HG03097 (cell line): ENCODE measurements around the gene AGAP5.
"Not testable (repeated sequence)": the region's sequence is repeated elsewhere in the genome, so short reads cannot be mapped to it uniquely, and the experiment has no call there.

Experiments
- ATAC-seq: cut with Tn5 transposase; IDR thresholded peaks from one replicate; pipeline ENCODE4 v1.9.1; 2021; ENCODE audit not compliant: unreplicated experiment, low FRiP score

The AGAP5 gene

DNA sequence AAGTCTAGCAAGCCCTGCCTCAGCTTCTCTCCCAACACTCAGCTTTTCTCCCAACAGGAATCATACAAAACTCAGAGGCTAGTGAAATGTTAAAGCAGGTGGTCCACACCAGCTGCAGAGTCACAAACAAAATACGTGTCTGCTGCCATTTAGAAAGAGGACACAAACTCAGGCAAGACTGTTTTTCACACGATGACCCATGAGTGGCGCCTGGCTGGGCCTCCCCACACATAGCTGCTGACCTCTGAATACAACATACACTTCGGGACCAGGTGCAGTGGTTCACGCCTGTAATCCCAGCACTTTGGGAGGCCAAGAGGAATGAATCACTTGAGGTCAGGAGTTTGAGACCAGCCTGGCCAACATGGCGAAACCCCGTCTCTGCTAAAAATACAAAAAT lies 35.2 kb downstream of the AGAP5 start:
- ATAC-seq, result not testable (repeated sequence)

DNA sequence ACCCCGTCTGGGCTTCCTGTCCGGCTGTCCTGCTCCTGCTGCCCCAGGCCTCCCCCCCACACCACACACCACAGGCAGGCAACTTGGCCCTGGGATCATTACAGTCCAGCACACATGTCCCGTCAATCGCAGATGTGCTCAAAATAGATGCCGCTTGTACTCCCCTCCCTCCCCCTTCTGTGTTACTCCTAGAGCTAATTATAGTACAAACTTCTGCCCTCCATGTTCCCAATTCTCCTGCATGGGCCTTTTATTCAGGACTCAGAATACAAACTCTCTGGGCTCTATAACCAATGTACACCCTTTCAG lies 42.0 kb downstream of the AGAP5 start, which contains the start of gene SYNPO2L:
Gene SYNPO2L, minus strand, starts transcription at position 40 of the 309 bp plus-strand sequence. CDS start 107 bp downstream, outside the sequence.
- no peak for ATAC-seq

DNA sequence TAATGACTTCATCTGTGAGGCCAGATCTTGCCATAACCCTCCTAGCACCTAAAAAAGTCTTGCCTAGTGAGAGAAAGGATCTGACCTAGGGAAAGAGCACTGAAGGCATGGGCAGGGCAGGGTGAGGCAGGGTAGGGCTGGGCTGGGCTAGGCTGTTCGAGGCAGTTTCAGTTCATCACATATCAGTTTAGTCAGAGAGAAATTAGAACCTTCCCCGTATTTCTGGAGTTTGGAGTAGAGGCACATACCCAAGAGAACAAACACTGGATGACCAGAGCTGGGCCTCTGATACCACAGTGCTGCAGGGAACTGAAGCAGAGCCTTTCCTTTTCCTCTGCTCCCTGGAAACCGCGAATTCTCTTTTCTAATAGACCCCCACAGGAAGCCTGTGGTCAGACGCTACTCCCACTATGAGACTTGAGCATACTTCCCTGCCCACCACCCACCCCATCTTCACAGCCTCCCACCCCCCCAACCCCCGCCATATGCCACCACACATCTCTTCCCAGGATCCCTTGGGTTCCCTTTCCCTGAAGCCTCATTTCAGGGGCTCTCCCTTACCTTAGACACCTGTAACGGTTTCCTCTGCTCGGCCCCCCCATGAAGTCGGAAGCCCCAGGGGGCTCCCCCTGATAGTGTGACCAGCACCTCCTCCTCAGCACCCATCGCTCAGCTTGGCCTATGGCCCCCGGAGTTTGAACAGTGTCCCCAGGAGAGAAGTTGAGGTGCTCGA lies 42.5 kb downstream of the AGAP5 start:
- no peak for ATAC-seq

DNA sequence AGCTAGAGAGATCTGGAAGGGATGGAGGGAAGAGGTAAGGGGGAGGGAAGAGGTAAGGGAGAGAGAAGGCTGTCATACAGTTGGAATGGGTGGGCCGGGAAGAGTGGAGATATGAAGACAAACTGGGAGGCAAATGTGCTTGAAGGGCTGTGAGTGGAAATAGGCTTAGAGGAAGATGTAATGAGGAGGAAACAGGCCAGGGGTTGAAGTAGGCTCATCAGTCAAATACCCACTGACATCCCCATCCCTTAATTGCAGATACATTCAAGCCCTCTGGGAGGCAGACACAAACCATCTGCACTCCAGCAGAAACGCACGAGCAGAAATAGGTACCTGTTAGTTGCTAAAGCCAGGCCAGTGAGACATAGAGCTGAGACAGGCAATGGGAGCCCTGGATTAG lies 44.2 kb downstream of the AGAP5 start:
- ATAC-seq, result no peak

DNA sequence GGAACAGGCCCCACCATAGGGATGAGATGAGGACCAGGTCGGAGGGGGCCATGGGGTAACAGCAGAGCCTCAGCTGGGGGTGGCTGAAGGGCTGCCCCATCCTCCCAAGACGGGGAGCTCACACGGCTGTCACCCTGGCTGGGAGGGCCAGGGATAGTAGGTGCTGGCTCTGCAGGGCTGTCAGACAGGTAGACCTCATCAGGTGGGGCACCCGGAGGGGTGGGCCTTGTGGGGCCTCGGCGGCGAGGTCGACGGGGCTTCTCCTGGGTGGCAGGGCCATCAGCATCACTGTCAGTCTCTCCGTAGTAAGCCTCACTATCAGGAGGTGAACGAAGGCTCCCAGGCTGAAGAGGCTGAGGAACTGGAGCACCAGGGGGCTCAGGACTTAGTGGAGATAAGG lies 44.7 kb downstream of the AGAP5 start:
- no peak for ATAC-seq

DNA sequence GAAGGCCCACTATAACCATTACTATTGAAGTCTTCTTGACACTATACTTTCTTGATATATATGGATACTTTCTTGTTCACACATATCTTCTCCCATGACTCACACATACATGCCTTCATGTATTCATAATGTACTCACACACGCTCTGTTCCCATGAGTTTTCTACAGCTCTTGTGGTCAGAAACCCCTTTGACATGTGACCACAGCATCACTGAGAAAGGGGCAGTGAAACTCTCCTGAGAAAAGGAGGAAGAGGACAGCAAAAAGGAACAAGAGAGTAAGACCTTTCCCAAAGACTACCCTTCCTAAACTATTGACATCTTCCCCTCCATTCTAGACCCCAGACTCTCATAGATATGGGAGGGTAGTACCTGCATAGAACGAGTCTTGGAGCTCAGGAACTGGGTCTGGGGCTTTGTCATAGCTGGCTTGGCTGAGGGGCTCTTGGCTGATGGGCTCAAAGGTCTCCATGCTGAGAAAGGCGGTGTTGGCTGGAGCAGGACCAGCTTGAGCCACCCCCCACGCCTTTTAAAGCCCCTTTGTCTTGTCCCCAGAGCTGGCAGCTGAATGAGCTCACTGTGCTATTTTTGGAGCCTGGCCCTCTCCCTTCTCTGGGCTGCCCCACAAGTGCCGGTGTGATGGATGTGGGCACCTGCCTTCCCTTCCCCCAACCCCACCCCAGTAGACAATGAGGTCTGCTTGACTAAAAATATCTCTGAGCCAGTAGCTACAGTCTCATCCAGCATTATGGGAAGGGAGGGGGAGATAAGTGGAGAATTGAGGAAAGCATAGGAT lies 47.2 kb downstream of the AGAP5 start:
- ATAC-seq, result no peak

DNA sequence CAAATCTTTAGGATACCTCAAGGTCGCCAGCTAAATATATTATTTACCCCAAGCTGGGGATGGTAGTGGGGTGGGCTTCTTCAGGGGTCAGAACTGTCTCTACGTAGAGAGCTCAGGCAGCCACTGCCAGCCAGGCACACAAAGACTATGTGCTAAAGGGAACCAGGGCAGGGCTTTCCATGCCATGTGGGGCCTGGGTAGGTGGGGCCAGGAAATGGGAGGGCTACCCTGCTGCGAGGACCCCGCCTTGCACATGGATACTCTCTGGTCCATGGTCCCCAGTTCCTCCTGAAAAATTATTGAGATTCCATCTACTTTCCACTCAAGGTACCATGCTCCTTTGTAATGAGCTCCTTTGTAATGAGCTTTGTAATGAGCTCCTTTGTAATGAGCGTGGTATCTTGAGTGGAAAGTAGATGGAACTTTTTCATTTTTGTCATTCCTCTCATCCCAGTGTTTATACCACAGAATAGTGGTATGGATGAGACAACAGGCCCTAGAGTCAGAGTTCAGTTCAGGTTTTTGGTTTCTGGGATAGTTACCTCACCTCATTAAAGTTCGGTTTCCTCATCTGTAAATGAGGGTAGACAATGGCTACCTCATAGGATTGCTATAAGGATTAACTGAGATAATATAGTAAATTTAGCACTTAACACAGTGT lies 47.9 kb downstream of the AGAP5 start:
- no peak for ATAC-seq

DNA sequence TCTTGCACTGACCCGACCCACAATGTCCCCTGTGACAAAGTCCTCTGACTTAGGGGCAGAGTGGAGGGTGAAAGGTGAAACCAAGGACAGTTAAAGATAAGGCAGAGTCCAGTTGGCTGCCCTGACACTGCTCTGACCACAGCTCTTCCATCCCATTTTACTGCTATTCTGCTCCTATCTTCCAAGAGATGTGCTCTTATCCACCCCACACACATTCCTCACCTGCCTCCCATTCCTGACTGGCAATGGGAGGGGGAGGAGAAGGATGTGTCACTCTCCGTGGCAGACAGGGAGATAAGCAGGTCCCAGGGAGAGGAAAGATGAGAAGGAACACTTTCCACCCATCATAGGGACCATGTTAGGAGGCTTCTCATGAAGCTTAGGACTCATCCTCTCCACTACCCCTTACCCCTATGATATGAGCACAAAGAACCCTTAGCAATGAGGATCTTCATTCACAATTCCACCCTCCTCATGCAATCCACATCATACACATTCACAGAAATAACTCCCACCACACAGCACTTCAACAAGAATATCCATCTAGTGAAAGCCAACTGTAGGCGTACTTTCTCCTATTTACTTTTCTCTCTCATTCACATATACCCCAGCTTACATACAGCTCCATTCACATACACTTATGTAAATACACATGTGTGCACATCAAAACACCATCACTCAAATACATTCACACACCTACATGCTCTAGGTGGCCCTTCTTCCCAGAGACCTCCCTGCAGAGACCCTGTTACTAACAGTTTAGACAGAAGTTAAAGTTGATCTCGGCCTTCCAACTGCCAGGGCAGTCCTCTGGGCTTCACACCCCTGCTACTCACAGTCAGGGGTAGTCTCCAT lies 48.7 kb downstream of the AGAP5 start:
- no peak for ATAC-seq

DNA sequence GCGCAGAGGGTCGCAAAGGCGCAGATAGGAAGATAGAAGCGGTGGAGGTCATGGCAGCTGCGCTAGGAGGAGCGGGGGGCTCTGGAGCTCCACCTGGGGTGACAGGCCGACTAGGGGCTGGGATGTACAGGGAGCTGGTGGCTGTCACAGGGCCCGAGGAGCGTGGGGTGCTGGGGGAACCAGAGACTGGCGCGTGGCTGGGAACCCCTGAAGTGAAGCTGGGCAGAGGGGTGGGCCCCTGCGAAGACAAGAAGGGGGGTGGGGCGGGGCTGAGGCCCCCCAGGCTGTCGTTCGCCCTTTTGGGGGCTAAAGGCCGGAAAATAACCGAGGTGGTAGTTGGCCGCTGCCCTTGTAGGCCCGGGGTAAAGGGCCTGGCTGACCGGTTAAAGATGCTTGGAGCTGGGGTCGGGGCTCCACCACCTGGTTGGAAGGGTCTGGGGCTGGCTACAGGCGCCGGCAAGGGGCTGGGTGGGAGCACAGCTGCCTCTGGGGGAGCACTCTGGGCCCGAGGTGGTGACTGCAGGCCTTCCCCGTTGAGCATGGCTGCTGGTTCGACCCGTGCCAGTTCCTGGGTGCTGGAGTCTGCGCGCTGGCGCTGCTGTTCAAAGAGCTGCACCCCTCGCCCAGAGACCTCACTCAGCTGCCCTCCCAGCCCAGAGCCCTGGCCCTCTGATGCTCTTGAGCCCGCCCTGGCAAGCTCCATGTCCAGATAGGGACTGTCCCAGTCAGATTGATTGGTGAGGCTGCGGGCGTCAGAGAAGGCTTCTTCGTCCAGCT lies 49.8 kb downstream of the AGAP5 start:
- no peak for ATAC-seq

DNA sequence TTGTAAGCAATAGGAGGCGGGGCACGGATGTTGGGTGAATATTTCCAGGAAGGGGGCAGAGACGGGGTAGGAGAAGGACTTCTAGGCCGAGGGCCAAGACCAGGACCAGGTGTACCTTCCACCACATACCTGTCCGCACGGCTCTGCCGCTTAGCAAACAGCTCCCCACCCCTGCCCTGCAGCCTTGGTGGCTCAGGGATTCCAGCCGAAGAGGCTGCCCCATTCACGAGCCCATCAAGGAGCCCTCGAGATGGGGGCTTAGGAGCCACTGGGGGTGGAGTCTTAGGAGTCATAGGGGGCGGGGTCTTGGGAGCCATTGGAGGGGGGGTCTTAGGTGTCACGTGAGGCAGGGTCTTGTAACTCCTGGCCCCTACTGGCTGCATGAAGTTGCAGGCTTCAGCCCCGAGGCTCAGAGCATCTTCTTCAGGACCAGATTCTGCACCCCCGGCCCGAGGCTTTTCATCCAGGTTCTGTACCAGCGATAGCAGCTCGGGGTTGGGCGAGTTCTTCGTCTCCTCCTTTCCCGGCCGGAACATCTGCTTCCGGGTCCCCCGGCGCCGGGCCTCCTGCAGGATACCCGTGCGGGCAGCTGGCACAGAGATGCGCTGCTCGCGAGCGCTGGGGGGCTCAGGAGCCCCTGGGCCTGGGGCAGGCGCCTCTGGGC lies 50.6 kb downstream of the AGAP5 start:
- no peak for ATAC-seq

DNA sequence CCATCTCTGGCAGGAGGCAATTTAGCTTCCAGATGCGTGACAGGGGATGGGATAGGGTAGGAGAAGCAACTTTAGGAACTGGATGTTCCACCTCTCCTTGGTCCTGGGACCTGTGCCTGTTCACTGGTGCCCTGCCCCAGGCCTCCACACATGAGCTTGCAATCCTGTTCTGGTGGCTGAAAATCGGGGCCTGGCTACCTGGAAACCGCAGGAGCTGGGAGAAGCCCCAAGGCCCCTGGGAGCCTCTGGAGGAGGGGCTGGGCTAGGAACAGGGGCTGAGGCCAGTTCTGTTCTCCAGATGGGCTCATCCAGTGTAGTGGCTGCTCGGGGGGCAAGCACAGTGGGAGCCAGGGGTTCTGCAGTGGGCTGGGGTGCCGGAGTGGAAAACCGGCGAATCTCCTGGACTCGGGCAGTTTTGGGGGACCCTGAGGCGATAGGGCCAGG lies 51.3 kb downstream of the AGAP5 start:
- ATAC-seq, result no peak

DNA sequence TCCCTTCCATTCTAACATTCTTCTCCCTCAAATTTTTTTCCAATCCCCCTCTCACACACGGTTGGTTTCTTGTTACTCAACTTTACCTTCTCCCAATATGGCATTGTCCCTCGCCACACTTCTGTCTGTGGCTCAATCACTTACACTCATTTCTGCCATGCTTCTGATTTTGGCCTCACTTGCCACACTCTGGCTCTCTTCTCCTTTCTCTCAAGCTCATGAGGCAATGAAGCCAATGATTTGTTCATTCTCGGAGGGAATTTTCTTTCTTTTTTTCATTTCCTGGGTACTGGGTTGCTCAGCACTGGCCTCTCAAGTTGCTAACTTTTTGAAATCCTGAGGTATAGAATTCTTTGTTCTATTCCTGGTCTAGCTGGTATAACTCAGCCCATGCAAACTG lies 52.7 kb downstream of the AGAP5 start:
- ATAC-seq, result no peak

DNA sequence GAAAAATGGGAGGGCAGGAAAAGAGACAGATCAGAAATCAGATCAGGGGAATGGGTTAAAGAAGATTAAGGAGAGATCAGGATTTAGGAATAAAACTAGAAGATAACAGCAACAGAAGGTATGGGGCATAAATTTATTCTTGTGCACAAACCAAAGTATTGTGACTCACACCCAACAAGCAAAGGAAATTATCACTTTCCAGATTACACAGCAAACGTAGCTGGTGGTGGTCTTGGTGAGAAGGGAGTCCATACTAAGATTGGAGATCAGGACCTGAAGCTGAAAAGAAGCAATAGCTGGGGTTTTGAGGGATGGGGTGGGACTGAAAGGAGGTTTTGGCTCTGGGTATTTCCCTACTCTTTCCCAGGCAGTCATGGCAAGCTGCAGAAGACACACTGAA lies 53.1 kb downstream of the AGAP5 start:
- ATAC-seq, result no peak

DNA sequence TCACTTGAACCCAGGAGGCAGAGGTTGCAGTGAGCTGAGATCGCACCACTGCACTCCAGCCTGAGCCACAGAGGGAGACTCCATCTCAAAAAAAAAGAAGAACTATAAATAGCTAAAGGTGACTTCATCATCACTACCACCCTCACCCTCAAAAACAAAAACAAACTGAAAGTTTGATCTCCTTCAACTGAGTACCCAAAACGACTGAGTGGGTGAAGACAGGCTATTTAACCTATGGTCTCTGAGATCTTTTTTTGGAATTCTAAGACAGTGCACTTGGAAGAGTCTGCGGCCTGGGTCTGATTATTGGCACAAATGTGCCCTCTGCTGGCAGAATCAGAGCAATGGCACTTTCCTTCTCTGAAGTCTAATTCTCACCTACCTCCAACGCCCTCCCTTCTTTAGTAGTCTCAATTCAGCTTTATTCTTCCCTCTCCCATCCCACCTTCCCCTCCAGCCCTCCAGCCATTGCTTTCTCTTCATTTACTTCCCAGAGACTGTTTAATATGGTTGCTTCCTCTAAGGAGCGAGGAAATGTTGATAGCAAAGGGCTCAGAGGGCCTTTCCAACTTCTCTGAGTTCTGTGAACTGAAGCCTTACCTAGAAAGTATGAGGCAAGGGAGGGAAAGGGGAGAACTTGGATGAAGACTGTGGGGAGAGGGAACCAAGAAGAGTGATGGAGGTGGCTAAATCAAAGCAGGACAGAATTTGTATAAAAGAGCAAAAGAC lies 53.7 kb downstream of the AGAP5 start:
- ATAC-seq, result no peak

DNA sequence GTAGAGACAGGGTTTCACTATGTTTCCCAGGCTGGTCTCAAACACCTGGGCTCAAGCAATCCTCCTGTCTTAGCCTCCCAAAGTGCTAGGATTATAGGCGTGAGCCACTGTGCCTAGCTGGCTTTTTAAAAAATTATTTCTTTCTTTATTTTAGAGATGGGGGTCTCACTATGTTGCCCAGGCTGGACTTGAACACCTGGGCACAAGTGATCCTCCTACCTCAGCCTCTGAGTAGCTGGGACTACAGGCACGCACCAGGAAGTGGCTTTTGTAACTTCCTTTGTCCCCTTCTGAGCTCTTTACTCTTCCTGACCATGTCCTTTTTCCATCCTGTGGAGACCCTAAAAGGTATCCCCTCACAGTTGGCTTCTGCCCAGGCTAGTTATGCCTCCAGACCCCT lies 54.5 kb downstream of the AGAP5 start:
- no peak for ATAC-seq

DNA sequence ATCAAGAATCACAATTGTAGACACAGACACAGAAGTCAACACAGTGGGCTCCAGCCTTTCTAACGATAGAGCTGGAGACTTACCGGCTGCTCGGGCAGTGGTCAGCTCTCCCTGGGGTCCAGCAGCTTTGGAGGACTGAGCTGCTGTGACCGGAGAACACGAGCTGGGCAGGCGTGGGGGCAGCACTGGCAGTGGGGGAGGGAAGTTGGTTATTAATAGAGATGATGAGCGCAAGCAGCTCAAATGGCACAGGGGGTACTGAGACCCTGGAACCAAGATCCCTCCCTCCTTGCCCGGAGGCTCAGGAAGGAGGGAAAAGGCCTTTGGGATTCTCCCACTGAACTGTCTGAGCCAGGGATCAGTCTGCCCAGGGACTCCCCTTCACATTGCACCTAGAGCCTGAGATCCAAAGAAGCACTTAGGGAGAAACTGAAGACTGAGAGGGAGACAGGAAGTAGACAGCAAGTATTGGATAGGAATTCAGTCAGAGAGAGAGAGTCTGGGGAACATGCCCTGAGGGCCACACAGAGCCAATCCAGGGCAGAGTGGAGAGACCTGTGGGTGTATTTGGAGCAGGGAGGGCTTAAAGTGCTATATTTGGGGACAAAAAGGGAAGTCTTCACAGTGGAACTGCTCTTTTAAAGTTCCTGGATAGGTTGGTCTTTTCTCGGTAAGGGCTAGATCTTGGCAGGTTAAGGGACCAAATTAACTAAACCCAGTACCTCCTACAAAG lies 56.4 kb downstream of the AGAP5 start, which contains the start of gene MYOZ1:
Gene MYOZ1, minus strand, starts transcription at position 147 of the 733 bp plus-strand sequence. CDS start 1,457 bp downstream, outside the sequence.
- no peak for ATAC-seq

DNA sequence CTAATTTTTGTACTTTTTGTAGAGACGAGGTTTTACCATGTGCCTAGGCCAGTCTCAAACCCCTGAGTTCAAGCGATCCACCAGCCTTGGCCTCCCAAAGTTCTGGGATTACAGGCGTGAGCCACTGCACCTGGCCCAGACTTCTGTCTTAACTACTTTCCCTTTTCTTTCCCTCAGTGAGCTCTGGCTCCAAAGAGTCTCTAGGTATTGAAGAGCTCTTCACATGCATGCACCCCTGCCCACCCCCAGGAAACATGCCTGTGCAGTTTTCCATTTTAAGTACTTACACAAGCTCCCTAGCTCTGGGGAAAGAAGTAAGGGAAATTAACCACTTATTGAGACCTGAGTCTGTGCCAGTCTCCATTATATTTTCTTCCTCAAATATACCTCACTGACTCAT lies 58.6 kb downstream of the AGAP5 start:
- no peak for ATAC-seq

DNA sequence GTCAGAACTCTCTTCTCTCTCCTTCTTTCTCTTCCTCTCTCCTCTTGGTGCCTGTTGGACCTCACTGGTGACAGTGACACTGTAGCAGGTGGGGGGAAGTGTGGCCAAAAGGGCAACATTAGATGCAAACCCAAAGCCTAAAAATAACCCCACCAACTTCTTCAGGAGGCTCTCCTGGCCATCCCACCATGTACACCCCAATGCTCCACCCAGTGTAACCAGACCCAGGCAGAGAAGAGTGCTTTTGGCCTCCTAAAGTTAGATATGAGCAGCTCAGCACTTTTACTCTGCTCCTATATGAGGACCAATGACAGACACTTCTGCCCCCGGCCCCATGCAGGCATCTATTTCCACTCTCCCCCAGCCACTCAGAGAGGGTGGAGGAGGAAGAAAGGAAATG lies 62.1 kb downstream of the AGAP5 start:
- no peak for ATAC-seq
